PFSK-1 (cell line): ENCODE measurements around the gene CYTH1.

Source experiments
- FOXP2 ChIP-seq: optimal IDR thresholded peaks from 2 replicates; pipeline ENCODE3; 2011; ENCODE audit warnings: borderline replicate concordance, control low read depth, inconsistent platforms; ENCODE audit not compliant: insufficient read depth; ENCODE audit errors: extremely low read length, extremely low read depth
- POLR2AphosphoS5 ChIP-seq: IDR thresholded peaks from 2 replicates; pipeline ENCODE4 v1.6.1; 2012; ENCODE audit warnings: low read depth, mild to moderate bottlenecking, control low read depth, low read length, moderate library complexity
- SIN3A ChIP-seq: IDR thresholded peaks from 2 replicates; pipeline ENCODE4 v1.6.1; 2012; ENCODE audit warnings: mild to moderate bottlenecking, low read length, moderate library complexity, borderline replicate concordance; ENCODE audit not compliant: insufficient read depth
- TAF1 ChIP-seq: IDR thresholded peaks from 2 replicates; pipeline ENCODE4 v1.6.1; 2012; ENCODE audit warnings: low read length, control low read depth, borderline replicate concordance; ENCODE audit not compliant: insufficient read depth
- TF ChIP-seq, protein P1 (sequence below), 2 experiments: IDR thresholded peaks; 2 replicates each; pipeline versions ENCODE4 v1.6.1 to v1.8.0; 2011 to 2012; ENCODE audit warnings: low read depth in 2 of 2, low read length in 2 of 2, control low read depth in 1 of 2, inconsistent platforms in 1 of 2, mild to moderate bottlenecking in 1 of 2, moderate library complexity in 1 of 2; ENCODE audit not compliant: insufficient read depth in 1 of 2

Gene CYTH1

DNA sequence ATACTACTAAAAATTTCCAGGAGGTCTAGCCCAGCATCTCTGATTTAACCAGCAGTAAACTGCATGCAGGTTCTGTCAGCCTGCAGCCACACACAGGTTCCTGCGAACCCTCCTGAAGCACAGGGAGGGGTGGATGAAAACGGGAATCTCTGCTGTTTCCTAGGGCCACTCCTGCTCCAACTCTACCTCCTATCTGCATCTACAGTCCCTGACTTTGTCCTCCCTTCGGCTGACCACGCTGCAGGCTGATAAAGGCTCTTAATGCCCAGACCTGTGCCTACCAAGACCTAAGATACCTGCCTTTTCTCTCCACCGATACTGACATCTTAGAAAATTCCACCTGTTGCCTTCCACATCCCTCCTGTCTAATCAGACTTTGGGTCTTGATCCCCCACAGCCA is 50.2 kb downstream of the CYTH1 start:
- TF ChIP-seq POLR2AphosphoS5 (no peak), TAF1 (no peak), SIN3A (no peak), FOXP2 (no peak)
- TF ChIP-seq, protein P1, sequence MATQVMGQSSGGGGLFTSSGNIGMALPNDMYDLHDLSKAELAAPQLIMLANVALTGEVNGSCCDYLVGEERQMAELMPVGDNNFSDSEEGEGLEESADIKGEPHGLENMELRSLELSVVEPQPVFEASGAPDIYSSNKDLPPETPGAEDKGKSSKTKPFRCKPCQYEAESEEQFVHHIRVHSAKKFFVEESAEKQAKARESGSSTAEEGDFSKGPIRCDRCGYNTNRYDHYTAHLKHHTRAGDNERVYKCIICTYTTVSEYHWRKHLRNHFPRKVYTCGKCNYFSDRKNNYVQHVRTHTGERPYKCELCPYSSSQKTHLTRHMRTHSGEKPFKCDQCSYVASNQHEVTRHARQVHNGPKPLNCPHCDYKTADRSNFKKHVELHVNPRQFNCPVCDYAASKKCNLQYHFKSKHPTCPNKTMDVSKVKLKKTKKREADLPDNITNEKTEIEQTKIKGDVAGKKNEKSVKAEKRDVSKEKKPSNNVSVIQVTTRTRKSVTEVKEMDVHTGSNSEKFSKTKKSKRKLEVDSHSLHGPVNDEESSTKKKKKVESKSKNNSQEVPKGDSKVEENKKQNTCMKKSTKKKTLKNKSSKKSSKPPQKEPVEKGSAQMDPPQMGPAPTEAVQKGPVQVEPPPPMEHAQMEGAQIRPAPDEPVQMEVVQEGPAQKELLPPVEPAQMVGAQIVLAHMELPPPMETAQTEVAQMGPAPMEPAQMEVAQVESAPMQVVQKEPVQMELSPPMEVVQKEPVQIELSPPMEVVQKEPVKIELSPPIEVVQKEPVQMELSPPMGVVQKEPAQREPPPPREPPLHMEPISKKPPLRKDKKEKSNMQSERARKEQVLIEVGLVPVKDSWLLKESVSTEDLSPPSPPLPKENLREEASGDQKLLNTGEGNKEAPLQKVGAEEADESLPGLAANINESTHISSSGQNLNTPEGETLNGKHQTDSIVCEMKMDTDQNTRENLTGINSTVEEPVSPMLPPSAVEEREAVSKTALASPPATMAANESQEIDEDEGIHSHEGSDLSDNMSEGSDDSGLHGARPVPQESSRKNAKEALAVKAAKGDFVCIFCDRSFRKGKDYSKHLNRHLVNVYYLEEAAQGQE (IDR thresholded peaks at IDR 0.05; ENCODE audit: insufficient read depth in 1 of 2, low read depth in 2 of 2, low read length in 2 of 2), result no peak

DNA sequence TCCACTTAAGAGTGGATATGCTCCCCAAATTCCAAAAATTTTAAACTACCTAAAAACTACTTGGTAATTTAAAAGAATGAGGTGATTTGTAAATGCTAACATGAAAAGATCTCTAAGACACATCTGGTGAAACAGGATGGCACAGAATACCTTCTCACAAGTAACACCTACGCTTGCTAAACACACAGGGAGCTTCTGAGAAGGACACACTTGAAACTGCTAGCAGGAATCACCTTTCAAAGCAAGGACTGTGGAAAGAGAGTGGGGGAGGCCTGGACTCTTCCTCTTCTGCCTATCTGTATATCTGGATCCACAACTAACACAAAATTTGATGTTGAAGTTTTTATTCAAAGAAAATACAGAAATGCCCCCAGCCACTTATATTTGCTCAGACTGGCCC is 52.4 kb downstream of the CYTH1 start:
- no peak for TF ChIP-seq POLR2AphosphoS5
- no peak for TF ChIP-seq TAF1
- TF ChIP-seq, protein P1 (IDR thresholded peaks at IDR 0.05; ENCODE audit: insufficient read depth in 1 of 2, low read depth in 2 of 2, low read length in 2 of 2), result no peak
- TF ChIP-seq FOXP2, result no peak
- no peak for TF ChIP-seq SIN3A

DNA sequence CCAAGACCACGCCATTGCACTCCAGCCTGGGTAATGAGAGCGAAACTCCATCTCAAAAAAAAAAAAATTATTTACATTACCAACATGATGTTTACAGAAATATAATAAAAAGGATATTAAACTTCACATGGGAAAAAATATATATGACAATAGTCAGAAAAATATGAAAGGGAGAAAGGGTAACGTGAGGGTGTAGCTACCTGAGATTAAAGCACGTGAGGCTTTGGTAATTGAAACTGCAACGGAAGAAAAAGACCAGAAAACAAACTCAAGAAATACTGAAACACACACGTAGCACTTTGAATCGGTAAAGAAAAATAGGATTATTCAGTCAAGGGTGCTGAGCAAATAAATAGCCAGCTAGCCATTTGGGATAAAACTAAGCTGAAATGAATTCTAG is 53.6 kb downstream of the CYTH1 start:
- TF ChIP-seq, protein P1 (IDR thresholded peaks at IDR 0.05; ENCODE audit: insufficient read depth in 1 of 2, low read depth in 2 of 2, low read length in 2 of 2), result no peak
- TF ChIP-seq POLR2AphosphoS5 (no peak), SIN3A (no peak), FOXP2 (no peak), TAF1 (no peak)

DNA sequence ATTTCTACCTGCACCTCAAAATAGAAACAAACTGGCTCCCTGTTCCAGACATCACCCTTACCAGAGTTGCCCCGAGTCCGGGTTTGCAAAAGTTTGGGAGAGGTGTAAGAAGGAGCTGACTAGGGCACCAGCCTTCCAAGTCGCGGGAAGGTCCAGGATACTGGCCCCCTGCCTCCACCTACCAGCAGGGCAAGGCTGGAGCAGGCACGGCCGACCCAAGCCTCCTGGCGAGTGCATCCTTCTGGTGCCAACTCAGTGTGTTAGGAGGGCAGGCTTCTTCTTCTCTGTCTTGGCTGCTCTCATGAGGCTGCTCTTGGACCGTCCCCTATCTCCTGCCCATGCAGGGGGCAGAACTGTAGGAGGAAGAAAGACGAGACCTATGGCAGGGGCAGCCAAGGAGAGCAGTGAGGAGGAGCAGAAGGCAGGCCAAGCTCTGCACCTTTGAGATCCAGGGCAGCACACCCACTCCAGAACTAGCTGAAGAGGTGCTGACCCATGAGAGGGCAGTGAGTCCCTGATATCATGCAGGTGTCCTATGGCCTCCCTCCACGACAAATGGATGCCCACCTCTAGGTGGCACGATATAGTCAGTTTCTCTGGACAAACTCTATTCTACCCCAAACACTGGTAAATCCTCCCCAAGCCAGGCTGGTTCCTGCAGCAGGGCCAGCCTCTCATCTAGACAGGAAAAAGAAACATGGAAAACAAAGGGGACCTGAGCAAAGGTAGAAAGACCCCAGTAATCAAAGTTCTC is 54.4 kb downstream of the CYTH1 start:
- TF ChIP-seq SIN3A (no peak), POLR2AphosphoS5 (no peak), TAF1 (no peak)
- TF ChIP-seq, protein P1 (IDR thresholded peaks at IDR 0.05; ENCODE audit: insufficient read depth in 1 of 2, low read depth in 2 of 2, low read length in 2 of 2), result no peak
